SK-N-SH treated with all-trans-retinoic acid at 6 μM for 48 hours (cell line): Measurements from ENCODE around the gene SRP14.

Experiments
- ISL1 ChIP-seq: fragments of 250-450 bp; sonication (Bioruptor Pico); IDR thresholded peaks from 2 replicates; pipeline ENCODE4 v2.1.2; 2022; ENCODE audit warnings: mild to moderate bottlenecking, moderate library complexity
- OSR1 ChIP-seq: fragments of 250-450 bp; sonication (Bioruptor Pico); IDR thresholded peaks from 2 replicates; pipeline ENCODE4 v1.8.0; 2022; ENCODE audit warnings: moderate library complexity, mild to moderate bottlenecking, inconsistent platforms
- PATZ1 ChIP-seq: fragments of 250-450 bp; sonication (Bioruptor Pico); IDR thresholded peaks from 2 replicates; pipeline ENCODE4 v1.8.0; 2020; ENCODE audit warnings: mild to moderate bottlenecking, moderate library complexity, borderline replicate concordance
- RARB ChIP-seq: fragments of 250-450 bp; sonication (Bioruptor Pico); IDR thresholded peaks from 2 replicates; pipeline ENCODE4 v1.8.0; 2021; ENCODE audit warnings: mild to moderate bottlenecking, moderate library complexity
- ZFP30 ChIP-seq: fragments of 450-650 bp; formaldehyde crosslinking; IDR thresholded peaks from 2 replicates; pipeline ENCODE4 v1.5.0; 2022; ENCODE audit warnings: mild to moderate bottlenecking, moderate library complexity
- ZNF8 ChIP-seq: fragments of 450-650 bp; formaldehyde crosslinking; IDR thresholded peaks from 2 replicates; pipeline ENCODE4 v1.5.0; 2020; ENCODE audit warnings: mild to moderate bottlenecking, moderate library complexity

GRCh38 chr15:40058476-40059140 is 19.6 kb upstream of the SRP14 start:
- TF ChIP-seq ZFP30, result no peak
- no peak for TF ChIP-seq ISL1 (CRISPR knock-in tag)
- no peak for TF ChIP-seq ZNF8 (CRISPR knock-in tag)
- TF ChIP-seq OSR1 (CRISPR knock-in tag), result no peak
- TF ChIP-seq PATZ1 (CRISPR knock-in tag), result no peak
- no peak for TF ChIP-seq RARB (CRISPR knock-in tag)
